HCT116 (cell line): ENCODE results near the gene ZNF438. TPM values are rescaled to one million over a fixed set of nuclear protein-coding genes. Genes with fewer than 3 reads are reported as not detected.
A peak's percentile ranks its signal among the peaks of the same experiment; 100 is the strongest.

Source experiments
- ATAC-seq: fragments of 200-7000 bp; cut with Tn5 transposase; 2 replicates; pipeline ENCODE4 v1.9.1; 2020; ENCODE audit warnings: mild to moderate bottlenecking, moderate library complexity
- BruUV-seq: library from RNA; stranded (reverse); fragments of 400-500 nt; replicated peaks from 2 replicates; lab custom pipeline; 2021; lab: Mats Ljungman, UMichigan
- CTCF ChIA-PET: fragments of 300-600 bp; sonication (Branson Sonifier 250); formaldehyde crosslinking; loops from one replicate; lab custom pipeline; 2021; ENCODE audit warnings: antibody characterized with exemption; lab: Charles Lee
- POLR2A ChIA-PET: fragments of 300-600, 350-600 bp; sonication (Branson Sonifier 250); formaldehyde crosslinking; loops from one replicate; lab custom pipeline; 2021; ENCODE audit warnings: antibody characterized with exemption; lab: Charles Lee
- RAD21 ChIA-PET, 2 experiments: fragments of 300-600 bp; sonication (Branson Sonifier 250); formaldehyde crosslinking; loops; one replicate each; lab custom pipeline; 2023; ENCODE audit warnings: low total read pairs in 2 of 2; ENCODE audit not compliant: uncharacterized antibody in 2 of 2, unreplicated experiment in 2 of 2, low non-redundant PET in 1 of 2; lab: Charles Lee
- DNase-seq: peaks from one replicate; pipeline ENCODE4 v3.0.0-alpha.2; 2010; ENCODE audit warnings: low read depth, low spot score
- H2AFZ ChIP-seq: fragments of 200-600 bp; shearing (Covaris generic), sonication (generic); 2 replicates; pipeline ENCODE4 v1.6.1; 2017; ENCODE audit warnings: low read depth, mixed run types, mixed read lengths, antibody characterized with exemption, low read length; ENCODE audit not compliant: poor library complexity, severe bottlenecking
- H3K27ac ChIP-seq: 2 replicates; pipeline ENCODE4 v1.5.1; 2012; ENCODE audit warnings: low read depth, low read length
- H3K27me3 ChIP-seq: fragments of 200-600 bp; sonication (generic); 2 replicates; pipeline ENCODE4 v1.6.1; 2016; ENCODE audit warnings: mixed run types, low read length, mixed read lengths; ENCODE audit not compliant: insufficient read depth
- H3K36me3 ChIP-seq, 2 experiments: fragments of 200-500 bp in 1 of 2; fragments of 200-600 bp in 1 of 2; sonication (Bioruptor generic) in 1 of 2; sonication (generic) in 1 of 2; 2 replicates each; pipeline versions ENCODE4 v1.5.1 to v1.6.1; 2014 to 2016; ENCODE audit warnings: low read length in 2 of 2, inconsistent platforms in 1 of 2, mixed read lengths in 1 of 2, mixed run types in 1 of 2; ENCODE audit not compliant: insufficient read depth in 2 of 2, control insufficient read depth in 1 of 2
- H3K4me1 ChIP-seq, 2 experiments: fragments of 200-600 bp in 1 of 2; sonication (generic) in 1 of 2; 2 replicates each; pipeline versions ENCODE4 v1.5.1 to v1.6.1; 2012 to 2017; ENCODE audit warnings: low read length in 2 of 2, inconsistent platforms in 1 of 2, mild to moderate bottlenecking in 1 of 2, mixed read lengths in 1 of 2, mixed run types in 1 of 2, moderate library complexity in 1 of 2; ENCODE audit not compliant: insufficient read depth in 2 of 2, control insufficient read depth in 1 of 2
- H3K4me2 ChIP-seq: fragments of 200-600 bp; sonication (generic); 2 replicates; pipeline ENCODE4 v1.6.1; 2017; ENCODE audit warnings: mixed run types, low read length, mixed read lengths
- H3K4me3 ChIP-seq, 2 experiments: fragments of 200-600 bp in 1 of 2; sonication (generic) in 1 of 2; replicated peaks in 1 of 2; 2 replicates each; pipeline ENCODE4 v1.5.1; 2011 to 2016; ENCODE audit warnings: low read length in 2 of 2, control low read depth in 1 of 2, low read depth in 1 of 2, mild to moderate bottlenecking in 1 of 2, mixed read lengths in 1 of 2, mixed run types in 1 of 2
- H3K79me2 ChIP-seq: fragments of 200-600 bp; sonication (generic); 2 replicates; pipeline ENCODE4 v1.6.1; 2017; ENCODE audit warnings: mild to moderate bottlenecking, mixed run types, low read length, moderate library complexity, mixed read lengths; ENCODE audit not compliant: insufficient read depth
- H3K9ac ChIP-seq: fragments of 200-600 bp; sonication (generic); 2 replicates; pipeline ENCODE4 v1.6.1; 2016; ENCODE audit warnings: low read length, mixed read lengths
- H3K9me2 ChIP-seq: fragments of 200-600 bp; sonication (generic), shearing (Covaris generic); 2 replicates; pipeline ENCODE4 v1.6.1; 2017; ENCODE audit warnings: mixed run types, mild to moderate bottlenecking, moderate library complexity; ENCODE audit not compliant: insufficient read depth
- H3K9me3 ChIP-seq, 2 experiments: fragments of 200-500 bp in 1 of 2; fragments of 200-600 bp in 1 of 2; sonication (Bioruptor generic) in 1 of 2; sonication (generic) in 1 of 2; 2 replicates each; pipeline ENCODE4 v1.6.1; 2014 to 2017; ENCODE audit warnings: low read length in 2 of 2, mixed read lengths in 2 of 2, inconsistent platforms in 1 of 2, low read depth in 1 of 2, mild to moderate bottlenecking in 1 of 2, mixed run types in 1 of 2, moderate library complexity in 1 of 2; ENCODE audit not compliant: control insufficient read depth in 1 of 2, insufficient read depth in 1 of 2
- H4K20me1 ChIP-seq: fragments of 200-600 bp; sonication (generic), shearing (Covaris generic); 2 replicates; pipeline ENCODE4 v1.6.1; 2017; ENCODE audit warnings: mixed run types, mild to moderate bottlenecking, moderate library complexity; ENCODE audit not compliant: insufficient read depth
- ATF3 ChIP-seq: IDR thresholded peaks from 2 replicates; pipeline ENCODE4 v1.6.1; 2012
- CBX3 ChIP-seq: IDR thresholded peaks from 2 replicates; pipeline ENCODE4 v1.6.1; 2012; ENCODE audit warnings: low read depth
- ELF1 ChIP-seq: IDR thresholded peaks from 2 replicates; pipeline ENCODE4 v1.6.1; 2012; ENCODE audit warnings: low read depth, borderline replicate concordance
- EZH2 ChIP-seq: fragments of 200-600 bp; sonication (generic); IDR thresholded peaks from 2 replicates; pipeline ENCODE4 v1.6.1; 2017; ENCODE audit warnings: antibody characterized with exemption, mixed run types
- EZH2phosphoT487 ChIP-seq: fragments of 200-600 bp; IDR thresholded peaks from 2 replicates; pipeline ENCODE4 v1.6.1; 2018; ENCODE audit warnings: antibody characterized with exemption, borderline replicate concordance
- FOSL1 ChIP-seq: IDR thresholded peaks from 2 replicates; pipeline ENCODE4 v1.6.1; 2012; ENCODE audit warnings: low read depth
- JUND ChIP-seq: IDR thresholded peaks from 2 replicates; pipeline ENCODE4 v1.6.1; 2012
- MAX ChIP-seq: IDR thresholded peaks from 2 replicates; pipeline ENCODE4 v1.6.1; 2012
- POLR2AphosphoS5 ChIP-seq: IDR thresholded peaks from 2 replicates; pipeline ENCODE4 v1.6.1; 2011; ENCODE audit warnings: mild to moderate bottlenecking, low read depth, low read length, moderate library complexity
- RAD21 ChIP-seq: IDR thresholded peaks from 2 replicates; pipeline ENCODE4 v1.6.1; 2012; ENCODE audit warnings: low read depth, mild to moderate bottlenecking
- SIN3A ChIP-seq: IDR thresholded peaks from 2 replicates; pipeline ENCODE4 v1.6.1; 2012; ENCODE audit warnings: low read depth
- SRF ChIP-seq: IDR thresholded peaks from 2 replicates; pipeline ENCODE4 v1.6.1; 2012; ENCODE audit warnings: low read depth
- intact Hi-C: fragments of 100-400 bp; cut with micrococcal nuclease; formaldehyde crosslinking; loops from 2 replicates; pipeline ENCODE4 v1.10.0; 2022
- total RNA-seq: library from RNA; stranded (reverse); gene quantifications from one replicate; pipeline ENCODE4 v1.2.1, GENCODE V29; 2021; ENCODE audit not compliant: unreplicated experiment
- TF ChIP-seq, protein P1 (sequence below): IDR thresholded peaks from 2 replicates; pipeline ENCODE4 v1.6.1; 2012; ENCODE audit warnings: low read depth
- TF ChIP-seq, protein P2 (sequence below), 3 experiments: fragments of 200-600 bp in 1 of 3; sonication (generic) in 1 of 3; IDR thresholded peaks in 2 of 3; conservative IDR thresholded peaks in 1 of 3; 2 replicates each; pipeline ENCODE4 v1.5.1; 2012 to 2017; ENCODE audit warnings: low read depth in 2 of 3, low read length in 2 of 3, antibody characterized with exemption in 1 of 3, borderline replicate concordance in 1 of 3, control low read depth in 1 of 3, mild to moderate bottlenecking in 1 of 3, mixed read lengths in 1 of 3, mixed run types in 1 of 3, moderate library complexity in 1 of 3; ENCODE audit not compliant: insufficient read depth in 1 of 3

The ZNF438 gene
- total RNA-seq, 1 experiment from 2014 or later = 3.3 TPM

DNA sequence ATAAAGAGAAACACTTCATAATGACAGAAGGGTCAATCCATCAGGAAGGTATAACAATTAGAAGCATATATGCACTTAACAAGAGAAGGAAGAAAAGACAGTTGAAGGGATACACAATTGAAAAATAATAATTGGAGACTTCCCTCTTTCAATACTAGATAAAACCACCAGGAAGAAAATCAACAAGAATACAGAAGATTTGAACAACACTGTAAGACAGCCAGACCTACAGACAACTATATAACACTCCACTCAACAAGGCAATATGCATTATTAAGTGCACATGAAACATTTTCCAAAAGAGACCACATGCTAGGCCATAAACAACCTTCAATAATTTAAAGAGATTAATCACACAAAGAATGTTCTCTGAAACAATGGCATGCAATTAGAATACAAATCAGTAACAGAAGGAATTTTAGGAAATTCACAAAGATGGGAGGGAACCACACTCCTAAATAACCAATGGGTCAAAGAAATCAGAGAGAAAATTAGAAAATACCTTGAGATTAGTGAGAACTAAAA, 35.1 kb downstream of the ZNF438 start:
- Histone ChIP-seq H3K27ac (no peak overlapping the region), H2AFZ (no peak overlapping the region), H3K36me3 (no peaks in the 10 kb centered on the region), H3K9ac (no peak overlapping the region), H4K20me1 (no peaks in the 10 kb centered on the region), H3K27me3 (no peaks in the 10 kb centered on the region), H3K4me3 (no peak overlapping the region), H3K9me2 (no peaks in the 10 kb centered on the region)
- no peak for ATAC-seq
- RAD21 ChIA-PET = no interaction called here
- POLR2A ChIA-PET = no interaction called here
- no peak for TF ChIP-seq CBX3
- TF ChIP-seq ATF3 = no peak
- TF ChIP-seq ELF1 = no peak
- no peak for TF ChIP-seq SIN3A
- no peak for TF ChIP-seq FOSL1
- TF ChIP-seq MAX = no peak
- no peak for TF ChIP-seq RAD21
- TF ChIP-seq EZH2 = no peak
- TF ChIP-seq, all 23 proteins: peak for 0
- no peaks in the 10 kb centered on the region for H3K4me1 ChIP-seq
- no peak for DNase-seq
- H3K79me2 ChIP-seq = no peaks in the 10 kb centered on the region
- BruUV-seq = no TSS peak
- no peaks in the 10 kb centered on the region; a peak in 2 of 4 replicates for H3K9me3 ChIP-seq
- H3K4me2 ChIP-seq = no peak overlapping the region
- CTCF ChIA-PET = no interaction called here
- intact Hi-C loops = no loop called here

DNA sequence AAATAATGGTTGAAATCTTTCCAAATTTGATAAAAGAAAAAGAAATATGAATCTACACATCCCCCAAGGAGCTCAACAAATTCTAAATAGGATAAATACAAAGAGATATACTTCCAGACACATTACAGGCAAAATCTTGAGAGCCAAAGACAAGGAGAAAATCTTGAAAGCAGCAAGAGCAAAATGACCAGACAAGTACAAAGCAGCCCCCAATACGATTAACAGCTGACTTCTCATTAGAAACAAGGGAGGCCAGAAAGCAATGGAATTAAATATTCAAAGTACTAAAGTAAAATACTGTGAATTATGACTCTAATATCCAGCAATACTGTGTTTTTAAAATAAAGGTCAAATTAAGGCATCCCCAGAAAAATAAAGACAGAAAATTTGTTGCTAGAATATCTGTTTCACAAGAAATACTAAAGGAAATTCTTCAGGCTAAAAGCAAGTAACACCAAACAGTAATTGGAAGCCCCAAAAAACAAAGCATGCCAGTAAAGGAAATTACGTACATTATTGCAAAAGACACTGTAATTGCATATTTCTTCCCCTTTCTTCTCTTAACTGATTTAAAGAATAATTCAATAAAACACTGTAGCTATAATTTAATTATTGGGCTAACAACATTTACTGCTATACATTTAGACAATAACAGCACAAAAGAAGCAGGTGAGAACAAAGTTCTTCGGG, 36.4 kb downstream of the ZNF438 start:
- POLR2A ChIA-PET = interaction anchor here (1.0 kb wide), 1 partner anchor 37 kb away, joined by 4 read pairs; the partner anchor contains the start of gene ZNF438
- Histone ChIP-seq H3K9ac (no peak overlapping the region), H3K4me3 (no peak overlapping the region), H3K27me3 (no peaks in the 10 kb centered on the region), H3K36me3 (no peaks in the 10 kb centered on the region), H2AFZ (no peak overlapping the region), H3K27ac (no peak overlapping the region), H3K4me2 (no peak overlapping the region), H3K79me2 (no peaks in the 10 kb centered on the region), H3K9me3 (no peaks in the 10 kb centered on the region; a peak in 2 of 4 replicates), H4K20me1 (no peaks in the 10 kb centered on the region), H3K9me2 (no peaks in the 10 kb centered on the region), H3K4me1 (no peaks in the 10 kb centered on the region)
- intact Hi-C loops = no loop called here
- CTCF ChIA-PET = no interaction called here
- BruUV-seq = no TSS peak
- DNase-seq (no peak), ATAC-seq (no peak)
- RAD21 ChIA-PET = no interaction called here
- TF ChIP-seq EZH2phosphoT487 (no peak), JUND (no peak), ELF1 (no peak), RAD21 (no peak), SRF (no peak), POLR2AphosphoS5 (no peak), CBX3 (0 out of 2 replicates have a peak, but pooled peaks have one; percentile 35)
- TF ChIP-seq, protein P1, sequence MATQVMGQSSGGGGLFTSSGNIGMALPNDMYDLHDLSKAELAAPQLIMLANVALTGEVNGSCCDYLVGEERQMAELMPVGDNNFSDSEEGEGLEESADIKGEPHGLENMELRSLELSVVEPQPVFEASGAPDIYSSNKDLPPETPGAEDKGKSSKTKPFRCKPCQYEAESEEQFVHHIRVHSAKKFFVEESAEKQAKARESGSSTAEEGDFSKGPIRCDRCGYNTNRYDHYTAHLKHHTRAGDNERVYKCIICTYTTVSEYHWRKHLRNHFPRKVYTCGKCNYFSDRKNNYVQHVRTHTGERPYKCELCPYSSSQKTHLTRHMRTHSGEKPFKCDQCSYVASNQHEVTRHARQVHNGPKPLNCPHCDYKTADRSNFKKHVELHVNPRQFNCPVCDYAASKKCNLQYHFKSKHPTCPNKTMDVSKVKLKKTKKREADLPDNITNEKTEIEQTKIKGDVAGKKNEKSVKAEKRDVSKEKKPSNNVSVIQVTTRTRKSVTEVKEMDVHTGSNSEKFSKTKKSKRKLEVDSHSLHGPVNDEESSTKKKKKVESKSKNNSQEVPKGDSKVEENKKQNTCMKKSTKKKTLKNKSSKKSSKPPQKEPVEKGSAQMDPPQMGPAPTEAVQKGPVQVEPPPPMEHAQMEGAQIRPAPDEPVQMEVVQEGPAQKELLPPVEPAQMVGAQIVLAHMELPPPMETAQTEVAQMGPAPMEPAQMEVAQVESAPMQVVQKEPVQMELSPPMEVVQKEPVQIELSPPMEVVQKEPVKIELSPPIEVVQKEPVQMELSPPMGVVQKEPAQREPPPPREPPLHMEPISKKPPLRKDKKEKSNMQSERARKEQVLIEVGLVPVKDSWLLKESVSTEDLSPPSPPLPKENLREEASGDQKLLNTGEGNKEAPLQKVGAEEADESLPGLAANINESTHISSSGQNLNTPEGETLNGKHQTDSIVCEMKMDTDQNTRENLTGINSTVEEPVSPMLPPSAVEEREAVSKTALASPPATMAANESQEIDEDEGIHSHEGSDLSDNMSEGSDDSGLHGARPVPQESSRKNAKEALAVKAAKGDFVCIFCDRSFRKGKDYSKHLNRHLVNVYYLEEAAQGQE = no peak
- TF ChIP-seq, protein P2, sequence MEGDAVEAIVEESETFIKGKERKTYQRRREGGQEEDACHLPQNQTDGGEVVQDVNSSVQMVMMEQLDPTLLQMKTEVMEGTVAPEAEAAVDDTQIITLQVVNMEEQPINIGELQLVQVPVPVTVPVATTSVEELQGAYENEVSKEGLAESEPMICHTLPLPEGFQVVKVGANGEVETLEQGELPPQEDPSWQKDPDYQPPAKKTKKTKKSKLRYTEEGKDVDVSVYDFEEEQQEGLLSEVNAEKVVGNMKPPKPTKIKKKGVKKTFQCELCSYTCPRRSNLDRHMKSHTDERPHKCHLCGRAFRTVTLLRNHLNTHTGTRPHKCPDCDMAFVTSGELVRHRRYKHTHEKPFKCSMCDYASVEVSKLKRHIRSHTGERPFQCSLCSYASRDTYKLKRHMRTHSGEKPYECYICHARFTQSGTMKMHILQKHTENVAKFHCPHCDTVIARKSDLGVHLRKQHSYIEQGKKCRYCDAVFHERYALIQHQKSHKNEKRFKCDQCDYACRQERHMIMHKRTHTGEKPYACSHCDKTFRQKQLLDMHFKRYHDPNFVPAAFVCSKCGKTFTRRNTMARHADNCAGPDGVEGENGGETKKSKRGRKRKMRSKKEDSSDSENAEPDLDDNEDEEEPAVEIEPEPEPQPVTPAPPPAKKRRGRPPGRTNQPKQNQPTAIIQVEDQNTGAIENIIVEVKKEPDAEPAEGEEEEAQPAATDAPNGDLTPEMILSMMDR (IDR thresholded peaks at IDR 0.05 in 2 of 3, conservative IDR thresholded peaks at IDR 0.05 in 1 of 3; ENCODE audit: borderline replicate concordance in 1 of 3, insufficient read depth in 1 of 3, low read depth in 2 of 3, low read length in 2 of 3) = no peak
